GM03348 (cell line): ENCODE results near the gene EXTL2.
"Not testable (repeated sequence)": the region's sequence is repeated elsewhere in the genome, so short reads cannot be mapped to it uniquely, and the experiment has no call there.

Experiments used
- DNase-seq: peaks from one replicate; pipeline ENCODE4 v3.0.0; 2012; ENCODE audit warnings: low spot score

EXTL2 gene, protein sequence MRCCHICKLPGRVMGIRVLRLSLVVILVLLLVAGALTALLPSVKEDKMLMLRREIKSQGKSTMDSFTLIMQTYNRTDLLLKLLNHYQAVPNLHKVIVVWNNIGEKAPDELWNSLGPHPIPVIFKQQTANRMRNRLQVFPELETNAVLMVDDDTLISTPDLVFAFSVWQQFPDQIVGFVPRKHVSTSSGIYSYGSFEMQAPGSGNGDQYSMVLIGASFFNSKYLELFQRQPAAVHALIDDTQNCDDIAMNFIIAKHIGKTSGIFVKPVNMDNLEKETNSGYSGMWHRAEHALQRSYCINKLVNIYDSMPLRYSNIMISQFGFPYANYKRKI

DNA sequence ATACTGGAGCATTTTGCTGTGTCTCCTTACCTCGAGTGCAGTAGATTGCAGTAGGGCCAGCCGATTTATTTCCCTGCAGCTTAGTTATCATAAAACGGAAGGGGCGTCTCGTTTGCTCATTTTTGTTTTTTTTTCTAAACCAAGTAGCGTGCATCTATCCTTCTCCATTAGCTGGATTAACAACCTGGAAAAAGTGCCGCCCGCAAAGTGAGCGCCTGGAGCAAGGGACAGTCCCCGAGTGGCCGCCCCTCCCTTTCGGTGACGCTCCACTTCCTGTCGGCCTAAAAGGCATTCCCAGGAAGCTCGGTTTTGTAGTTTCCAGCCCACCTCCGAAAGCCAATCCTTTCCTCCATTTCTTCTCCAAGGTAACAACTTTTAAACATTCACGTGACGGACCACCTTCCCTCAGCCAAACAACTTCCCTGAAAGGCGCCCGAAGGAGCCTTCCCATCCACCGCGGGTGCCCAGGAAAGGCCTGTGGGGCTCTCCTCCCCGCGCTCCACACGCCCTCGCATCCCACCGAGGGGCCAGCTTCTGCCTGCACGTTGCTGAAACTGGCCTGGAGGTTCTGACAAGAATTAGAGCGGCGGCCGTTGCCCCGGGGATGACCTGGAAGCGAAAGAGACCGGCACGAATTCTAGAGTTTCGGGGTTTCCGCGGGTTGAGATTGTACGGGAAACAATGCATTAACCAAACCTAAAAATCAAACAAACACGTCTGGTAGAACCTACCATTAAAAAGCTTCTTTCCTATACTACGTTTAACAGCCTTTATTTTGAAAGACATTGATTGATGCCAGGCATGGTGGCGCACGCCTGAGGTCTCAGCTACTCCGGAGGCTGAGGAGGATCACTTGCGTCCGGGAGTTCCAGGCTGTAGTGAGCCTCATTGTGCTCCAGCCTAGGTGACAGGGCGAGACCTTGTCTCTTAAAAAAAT lies at the start of gene EXTL2:
EXTL2 (minus strand) TSS at position 240 of the 937 bp plus-strand sequence. CDS start 6,085 bp downstream, outside the sequence.
- DNase-seq, result peak; percentile 82

DNA sequence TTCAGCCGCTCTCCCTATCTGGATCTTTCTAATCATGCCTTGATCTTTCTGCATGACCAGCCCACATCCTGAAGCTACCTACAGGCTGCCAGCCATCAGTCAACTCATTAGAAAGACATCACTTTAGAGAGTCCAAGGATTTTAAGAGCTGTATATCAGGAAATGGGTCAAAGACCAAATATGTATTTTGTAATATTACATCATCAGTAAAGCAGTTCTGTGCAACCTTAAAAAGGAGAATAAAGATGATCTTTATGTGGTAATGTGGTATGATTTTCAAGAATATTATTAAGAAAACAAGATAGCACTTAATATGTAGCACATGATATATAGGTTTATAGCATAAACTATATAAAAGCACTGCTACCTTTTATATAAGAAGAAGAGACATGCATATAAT lies 48.9 kb upstream of the EXTL2 start:
- peak; percentile 10 for DNase-seq

- DNase-seq, result no peak
Observed at GRCh38 chr1:100942304-100943046, 47.8 kb upstream of the EXTL2 start.

DNA sequence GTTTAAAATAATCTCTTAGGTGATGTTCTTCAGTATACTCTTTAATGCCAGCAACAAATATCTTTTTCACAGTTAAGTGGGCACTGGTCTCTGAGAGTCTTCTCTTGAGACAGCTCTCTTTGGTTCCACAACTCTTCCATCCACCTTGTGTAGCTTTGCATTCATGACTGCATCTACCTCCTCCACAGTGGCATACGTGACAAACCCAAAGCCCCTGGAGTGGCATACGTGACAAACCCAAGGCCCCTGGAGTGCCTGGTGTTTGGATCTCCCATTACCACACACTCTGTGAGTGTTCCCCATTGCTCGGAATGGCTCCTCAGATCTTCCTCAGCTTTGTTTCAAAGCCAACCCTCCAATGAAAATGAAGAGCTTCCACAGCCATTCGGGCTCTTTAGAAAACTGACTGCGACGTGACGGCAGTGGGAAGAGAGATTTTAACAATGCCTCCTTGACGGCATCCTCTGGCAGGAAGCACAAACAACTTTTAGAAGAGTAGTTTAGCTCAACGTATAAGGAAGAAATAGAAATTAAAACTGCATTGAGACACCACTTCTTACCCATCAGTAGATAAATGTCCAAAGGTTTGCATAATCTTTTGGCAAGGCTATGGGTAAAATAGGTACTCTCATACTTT lies 47.1 kb upstream of the EXTL2 start:
- no peak for DNase-seq

GRCh38 chr1:100941098-100941527 lies 46.5 kb upstream of the EXTL2 start:
- no peak for DNase-seq

DNA sequence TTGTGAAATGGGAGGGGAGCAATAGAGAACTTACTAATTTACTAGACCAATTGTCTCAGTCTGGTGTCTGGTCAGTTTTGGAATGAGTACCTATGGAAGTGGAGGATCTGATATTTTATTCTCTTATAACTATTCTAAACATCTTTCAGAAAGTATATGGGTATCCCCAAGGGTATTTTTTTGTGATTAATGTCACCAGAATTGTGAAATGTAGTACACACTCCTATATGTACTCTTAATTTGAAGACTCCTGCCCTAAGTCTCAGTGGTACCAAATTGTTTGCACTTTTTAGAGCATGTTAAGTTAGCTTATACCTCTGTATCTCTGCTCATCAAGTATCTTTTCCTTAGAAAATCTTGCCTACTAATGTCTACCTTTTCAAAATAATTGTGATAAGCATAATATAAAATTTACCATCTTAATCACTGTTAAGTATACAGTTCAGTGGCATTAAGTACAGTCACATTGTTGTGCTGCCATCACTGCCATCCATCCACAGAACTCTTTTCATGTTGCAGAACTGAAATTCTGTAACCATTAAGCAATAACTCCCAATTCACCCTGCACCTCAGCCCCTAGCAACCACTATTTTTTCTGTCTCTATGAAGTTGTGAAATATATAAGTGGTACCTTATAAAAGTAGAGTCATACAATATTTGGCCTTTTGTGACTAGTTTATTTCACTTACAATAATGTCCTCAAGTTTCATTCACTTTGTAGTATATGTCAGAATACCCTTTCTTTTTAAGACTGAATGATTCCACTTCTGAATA lies 41.7 kb upstream of the EXTL2 start:
- DNase-seq, result no peak

DNA sequence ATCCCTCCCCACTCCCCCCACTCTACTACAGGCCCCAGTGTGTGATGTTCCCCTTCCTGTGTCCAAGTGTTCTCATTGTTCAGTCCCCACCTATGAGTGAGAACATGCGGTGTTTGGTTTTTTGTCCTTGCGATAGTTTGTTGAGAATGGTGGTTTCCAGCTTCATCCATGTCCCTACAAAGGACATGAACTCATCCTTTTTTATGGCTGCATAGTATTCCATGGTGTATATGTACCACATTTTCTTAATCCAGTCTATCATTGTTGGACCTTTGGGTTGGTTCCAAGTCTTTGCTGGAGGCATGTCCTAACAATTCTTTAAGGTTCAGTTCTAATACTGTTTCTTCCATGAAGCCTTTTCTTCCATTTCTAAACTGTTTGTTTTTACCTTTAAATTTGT lies 38.9 kb upstream of the EXTL2 start:
- DNase-seq, result not testable (repeated sequence)

DNA sequence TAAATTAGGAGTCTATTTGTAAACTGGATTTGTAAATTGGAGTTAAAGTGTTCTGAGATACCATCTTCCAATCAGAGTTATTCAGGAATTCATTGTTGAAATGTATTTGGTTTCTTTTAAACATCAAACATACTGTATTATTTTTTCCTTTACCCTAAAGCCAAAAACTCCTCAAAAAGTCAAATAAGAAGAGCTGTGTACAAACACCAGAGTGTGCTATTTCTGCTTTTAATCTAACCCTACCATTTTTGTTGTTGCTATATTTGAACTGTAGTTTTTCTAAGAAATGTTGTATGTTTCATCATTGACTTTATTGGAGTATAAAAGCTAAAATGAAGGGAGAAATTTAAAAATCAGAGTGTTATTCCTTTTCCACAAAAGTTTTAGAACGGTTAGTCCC lies 37.1 kb upstream of the EXTL2 start:
- DNase-seq, result no peak

DNA sequence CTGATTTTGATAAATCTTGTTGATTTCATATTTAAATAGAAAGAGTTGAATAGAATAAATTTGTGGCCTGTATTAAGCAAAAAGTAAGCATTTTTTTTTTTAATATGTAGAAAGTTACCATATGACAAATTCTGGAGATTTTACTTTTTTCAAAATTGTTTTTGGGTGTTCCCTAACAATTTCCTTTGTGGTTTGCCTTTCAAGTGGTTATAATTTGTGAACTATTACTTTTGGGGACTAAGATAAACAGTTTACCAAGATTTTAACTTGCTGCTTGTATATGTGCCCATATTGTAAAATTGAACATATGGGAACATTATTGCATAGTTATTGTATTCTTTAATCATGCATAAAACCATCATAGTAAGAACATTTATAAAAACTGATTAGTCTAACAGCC lies 35.9 kb upstream of the EXTL2 start:
- no peak for DNase-seq

DNA sequence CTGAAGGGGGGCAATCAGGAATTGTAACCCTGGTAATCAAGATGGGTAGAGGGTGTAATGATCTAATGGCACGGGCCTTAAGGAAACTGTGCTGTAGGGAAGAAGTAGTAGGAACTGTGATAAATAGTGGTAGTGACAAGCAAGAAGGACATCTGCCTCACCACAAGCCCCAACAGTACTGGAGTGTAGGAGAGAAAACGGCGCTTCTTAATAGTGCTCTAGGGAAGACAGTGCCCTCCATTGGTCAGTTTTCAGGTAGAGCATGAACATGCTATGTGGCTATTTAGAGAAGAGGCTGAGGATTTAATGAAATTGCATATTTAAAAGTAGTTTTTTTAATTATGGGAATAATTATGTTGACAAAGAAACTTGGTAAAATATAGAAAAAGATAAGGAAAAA lies 33.5 kb upstream of the EXTL2 start:
- DNase-seq, result no peak

- DNase-seq, result no peak
Observed at GRCh38 chr1:100927276-100927675, 32.6 kb upstream of the EXTL2 start.

- DNase-seq, result no peak
Observed at GRCh38 chr1:100926240-100926639, 31.6 kb upstream of the EXTL2 start.

- DNase-seq, result no peak
Observed at GRCh38 chr1:100924991-100925390, 30.3 kb upstream of the EXTL2 start.

DNA sequence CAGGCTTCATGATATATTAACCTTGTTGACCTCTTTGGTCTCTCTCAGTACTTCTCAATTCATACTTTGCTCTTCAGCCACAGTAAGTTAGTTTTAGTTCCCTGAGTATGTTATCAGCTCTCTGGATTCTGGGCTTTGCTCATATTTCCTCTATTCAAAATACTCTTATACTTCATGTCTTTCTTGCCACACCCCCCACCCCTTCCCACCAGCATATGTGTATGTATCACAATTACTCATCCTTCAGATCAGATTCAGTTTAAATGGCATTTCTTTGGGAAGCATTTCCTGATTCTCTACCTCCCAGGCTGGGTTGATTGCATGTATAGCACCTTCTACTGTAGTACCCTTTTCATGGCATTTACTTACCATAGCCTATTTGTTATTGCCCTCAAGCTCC lies 29.6 kb upstream of the EXTL2 start:
- DNase-seq, result peak; percentile 4

DNA sequence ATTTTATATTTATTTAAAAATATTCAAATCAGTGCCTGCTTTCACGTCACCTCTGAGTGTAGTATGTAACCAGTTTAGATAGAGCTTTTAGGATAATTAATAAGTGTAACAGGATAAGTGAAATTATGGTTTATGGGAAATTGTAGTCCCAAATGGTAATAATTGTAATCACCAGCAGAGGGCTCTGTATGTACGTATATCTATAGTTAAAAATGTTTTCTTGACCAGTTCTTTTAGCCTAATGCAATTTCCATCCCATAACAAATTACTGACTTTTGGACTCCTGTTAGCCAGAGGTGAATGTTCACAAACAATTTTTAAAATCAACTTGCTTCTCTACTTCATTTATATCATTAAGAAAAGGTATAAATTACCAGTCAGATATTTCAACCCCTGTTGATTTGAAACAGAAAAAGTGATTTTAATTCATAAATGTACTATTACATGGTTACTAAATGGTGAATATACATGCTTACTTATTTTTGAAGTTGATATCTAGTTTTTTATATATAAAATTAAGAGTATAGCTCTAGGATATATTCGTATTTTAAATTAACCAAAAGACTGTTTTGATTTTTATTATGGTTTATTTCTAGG lies 26.6 kb upstream of the EXTL2 start:
- peak; percentile 46 for DNase-seq

- DNase-seq, result no peak
Observed at GRCh38 chr1:100912019-100912418, 17.4 kb upstream of the EXTL2 start.

DNA sequence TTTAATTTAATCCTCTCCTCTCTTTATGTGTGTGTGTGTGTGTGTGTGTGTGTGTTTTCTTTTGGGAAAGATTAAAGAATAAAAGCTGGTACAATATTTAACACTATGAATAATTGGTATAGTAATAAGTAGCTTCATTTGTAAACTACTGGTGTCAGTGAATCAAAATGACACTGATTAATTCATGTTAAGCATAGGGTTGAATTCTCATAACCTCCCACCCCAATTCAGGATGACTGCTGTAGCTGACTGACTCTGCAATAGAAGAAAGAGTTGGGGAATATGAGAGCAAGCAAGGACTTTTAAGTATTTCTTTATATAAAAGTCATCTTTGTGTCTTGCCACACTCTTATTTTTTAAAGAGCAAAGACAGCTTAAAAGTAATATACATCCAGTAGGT lies 14.4 kb upstream of the EXTL2 start:
- DNase-seq, result no peak

DNA sequence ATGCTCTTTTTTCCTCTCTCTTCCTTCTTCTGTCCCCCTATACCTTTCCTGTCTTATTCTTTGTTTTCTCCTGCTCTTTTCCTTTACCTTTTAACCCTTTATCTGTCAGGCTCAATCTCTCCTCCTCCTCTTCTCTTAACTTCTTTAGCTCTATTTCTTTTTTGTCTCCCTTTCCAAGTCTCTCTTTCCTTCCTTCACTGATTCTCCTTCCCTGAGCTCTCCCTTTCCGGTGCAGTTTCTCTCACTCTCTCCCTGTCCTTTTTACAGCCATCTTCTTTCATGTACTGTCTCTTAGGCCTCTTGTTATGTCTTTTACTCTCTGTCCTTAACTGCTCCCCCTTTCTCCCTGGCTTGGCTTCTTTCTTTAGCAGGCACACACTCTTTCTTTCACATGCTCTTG lies 13.2 kb upstream of the EXTL2 start:
- DNase-seq, result no peak

- no peak for DNase-seq
Observed at GRCh38 chr1:100905181-100905580, 10.5 kb upstream of the EXTL2 start.

- no peak for DNase-seq
Observed at GRCh38 chr1:100904528-100904927, 9.9 kb upstream of the EXTL2 start.

DNA sequence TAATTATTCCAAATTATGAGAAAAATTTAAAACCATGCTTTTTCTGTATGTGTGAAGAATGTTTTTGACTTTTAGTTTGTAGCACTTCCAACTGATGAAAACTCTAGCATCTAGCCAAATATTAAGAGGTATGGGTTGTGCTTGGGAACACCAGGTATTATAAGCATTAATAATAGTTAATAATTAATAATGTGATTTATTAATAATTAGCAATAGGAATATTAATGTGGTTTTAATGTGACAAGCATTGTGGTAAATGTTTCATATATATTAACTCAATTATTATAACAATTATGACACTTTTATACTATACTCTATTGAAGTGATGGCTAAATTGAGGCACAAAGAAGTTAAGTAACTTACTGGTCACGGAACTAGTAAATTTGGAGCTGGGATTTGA lies 9.1 kb upstream of the EXTL2 start:
- DNase-seq, result no peak
